SU-DHL-6 (cell line): ENCODE results near the gene PHIP.

Source experiments
- CTCF ChIP-seq: fragments of 200-600 bp; sonication (generic); IDR thresholded peaks from one replicate; pipeline ENCODE4 v1.5.1; 2017; ENCODE audit warnings: antibody characterized with exemption, mild to moderate bottlenecking, low read length, moderate library complexity; ENCODE audit not compliant: insufficient read depth, poor library complexity, severe bottlenecking
- EZH2phosphoT487 ChIP-seq: fragments of 200-600 bp; sonication (generic), shearing (Covaris generic); conservative IDR thresholded peaks from 2 replicates; pipeline ENCODE4 v1.6.1; 2018; ENCODE audit warnings: mild to moderate bottlenecking, antibody characterized with exemption, low read length, moderate library complexity, mixed read lengths

- TF ChIP-seq CTCF (no peak), EZH2phosphoT487 (no peak)
These were observed 93.7 kb downstream of the PHIP start for GRCh38 chr6:78984225-78984950.
